Esophagus muscularis mucosa (tissue), 4 donors: ENCODE data around the gene YTHDC2.
"Not testable (repeated sequence)": the region's sequence is repeated elsewhere in the genome, so short reads cannot be mapped to it uniquely, and the experiment has no call there.

Experiments used
- EP300 ChIP-seq: sonication (generic); formaldehyde crosslinking; IDR thresholded peaks from one replicate; pipeline ENCODE4 v1.6.1; 2017; ENCODE audit warnings: antibody characterized with exemption
- POLR2A ChIP-seq: fragments of 450-650 bp; IDR thresholded peaks from one replicate; pipeline ENCODE4 v1.6.1; 2017; ENCODE audit warnings: antibody characterized with exemption, moderate library complexity, mild to moderate bottlenecking, low read depth
- POLR2AphosphoS5 ChIP-seq, 2 donors: sonication (generic); formaldehyde crosslinking; IDR thresholded peaks; one replicate each; pipeline ENCODE4 v1.6.1; 2017; ENCODE audit warnings: antibody characterized with exemption in 2 of 2
- TF ChIP-seq, protein P1 (sequence below), 3 experiments: fragments of 200-600 bp in 2 of 3; fragments of 450-650 bp in 1 of 3; sonication (generic) in 2 of 3; IDR thresholded peaks; one replicate each; pipeline ENCODE4 v1.5.1; 2017 to 2019; ENCODE audit warnings: antibody characterized with exemption in 3 of 3, mild to moderate bottlenecking in 2 of 3, moderate library complexity in 1 of 3

DNA sequence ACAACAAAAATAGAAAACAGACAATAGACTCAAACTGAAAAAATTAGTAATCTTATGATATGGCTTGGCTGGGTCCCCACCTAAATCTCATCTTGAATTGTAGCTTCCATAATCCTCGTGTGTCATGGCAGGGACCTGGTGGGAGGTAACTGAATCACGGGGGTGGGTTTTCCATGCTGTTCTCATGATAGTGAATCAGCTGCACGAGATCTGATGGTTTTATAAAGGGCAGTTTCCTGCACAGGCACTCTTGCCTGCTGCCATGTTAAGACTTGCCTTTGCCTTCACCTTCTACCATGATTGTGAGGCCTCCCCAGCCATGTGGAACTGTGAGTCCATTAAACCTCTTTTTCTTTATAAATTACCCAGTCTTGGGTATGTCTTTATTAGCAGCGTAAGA lies 89.8 kb downstream of the YTHDC2 start:
- TF ChIP-seq, protein P1, sequence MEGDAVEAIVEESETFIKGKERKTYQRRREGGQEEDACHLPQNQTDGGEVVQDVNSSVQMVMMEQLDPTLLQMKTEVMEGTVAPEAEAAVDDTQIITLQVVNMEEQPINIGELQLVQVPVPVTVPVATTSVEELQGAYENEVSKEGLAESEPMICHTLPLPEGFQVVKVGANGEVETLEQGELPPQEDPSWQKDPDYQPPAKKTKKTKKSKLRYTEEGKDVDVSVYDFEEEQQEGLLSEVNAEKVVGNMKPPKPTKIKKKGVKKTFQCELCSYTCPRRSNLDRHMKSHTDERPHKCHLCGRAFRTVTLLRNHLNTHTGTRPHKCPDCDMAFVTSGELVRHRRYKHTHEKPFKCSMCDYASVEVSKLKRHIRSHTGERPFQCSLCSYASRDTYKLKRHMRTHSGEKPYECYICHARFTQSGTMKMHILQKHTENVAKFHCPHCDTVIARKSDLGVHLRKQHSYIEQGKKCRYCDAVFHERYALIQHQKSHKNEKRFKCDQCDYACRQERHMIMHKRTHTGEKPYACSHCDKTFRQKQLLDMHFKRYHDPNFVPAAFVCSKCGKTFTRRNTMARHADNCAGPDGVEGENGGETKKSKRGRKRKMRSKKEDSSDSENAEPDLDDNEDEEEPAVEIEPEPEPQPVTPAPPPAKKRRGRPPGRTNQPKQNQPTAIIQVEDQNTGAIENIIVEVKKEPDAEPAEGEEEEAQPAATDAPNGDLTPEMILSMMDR (IDR thresholded peaks at IDR 0.05), result not testable (repeated sequence)
- TF ChIP-seq POLR2AphosphoS5 (IDR thresholded peaks at IDR 0.05); POLR2A; EP300: not testable (repeated sequence)
